GM12878 (cell line): ENCODE data around the gene PTPN18. TPM values are rescaled to one million over a fixed set of nuclear protein-coding genes. Genes with fewer than 3 reads are reported as not detected.

Experiments used
- ATAC-seq: fragments of 200-7000 bp; cut with Tn5 transposase; 3 replicates; pipeline ENCODE4 v1.9.1; 2020; ENCODE audit warnings: mild to moderate bottlenecking, moderate library complexity
- BruUV-seq: library from RNA; stranded (reverse); fragments of 400-500 nt; replicated peaks from 2 replicates; lab custom pipeline; 2021; lab: Mats Ljungman, UMichigan
- CTCF ChIA-PET: fragments of 300-600 bp; sonication (Branson Sonifier 250); formaldehyde crosslinking; extraction: SDS; loops from one replicate; lab custom pipeline; 2021; ENCODE audit warnings: inconsistent platforms; lab: Yijun Ruan, JAX
- POLR2A ChIA-PET: fragments of 350-600 bp; formaldehyde crosslinking; extraction: SDS; loops from one replicate; lab custom pipeline; 2021; ENCODE audit warnings: inconsistent platforms; lab: Charles Lee
- RAD21 ChIA-PET: fragments of 300-600 bp; sonication (Branson Sonifier 250); formaldehyde crosslinking; loops from one replicate; lab custom pipeline; 2023; ENCODE audit warnings: antibody characterized with exemption; ENCODE audit not compliant: unreplicated experiment; lab: Charles Lee
- SMC1A ChIA-PET: fragments of 300-600 bp; sonication (Branson Sonifier 250); formaldehyde crosslinking; loops from one replicate; lab custom pipeline; 2023; ENCODE audit not compliant: unreplicated experiment, uncharacterized antibody; lab: Charles Lee
- DNase-seq: peaks from one replicate; pipeline ENCODE4 v3.0.0-alpha.2; 2011; ENCODE audit warnings: low read depth, low spot score
- FAIRE-seq: peaks from 3 replicates; lab custom pipeline; 2011; peaks lifted over from hg19 to GRCh38; lab: Jason Lieb, UNC
- H2AFZ ChIP-seq: 2 replicates; pipeline ENCODE4 v1.6.0; 2011; ENCODE audit warnings: low read depth, low read length, control low read depth; ENCODE audit not compliant: control insufficient read depth
- H3K27ac ChIP-seq: 2 replicates; pipeline ENCODE4 v1.5.1; 2011; ENCODE audit warnings: control low read depth; ENCODE audit not compliant: control insufficient read depth, insufficient read depth
- H3K27me3 ChIP-seq, 2 experiments: replicated peaks in 1 of 2; 2 replicates each; pipeline versions ENCODE4 v1.6.0 to v1.6.1; 2011; ENCODE audit warnings: low read length in 1 of 2; ENCODE audit not compliant: control insufficient read depth in 2 of 2, insufficient read depth in 2 of 2
- H3K36me3 ChIP-seq, 2 experiments: 2 replicates each; pipeline ENCODE4 v1.5.1; 2011; ENCODE audit warnings: low read length in 1 of 2; ENCODE audit not compliant: control insufficient read depth in 2 of 2, insufficient read depth in 2 of 2
- H3K4me1 ChIP-seq: 2 replicates; pipeline ENCODE4 v1.6.1; 2011; ENCODE audit warnings: mild to moderate bottlenecking, low read length, moderate library complexity, mixed read lengths; ENCODE audit not compliant: control insufficient read depth, insufficient read depth
- H3K4me2 ChIP-seq: 2 replicates; pipeline ENCODE4 v1.6.0; 2011; ENCODE audit warnings: control low read depth; ENCODE audit not compliant: control insufficient read depth, insufficient read depth
- H3K4me3 ChIP-seq: fragments of 200-600 bp; sonication (generic); 2 replicates; pipeline ENCODE4 v1.5.1; 2016
- H3K79me2 ChIP-seq: 2 replicates; pipeline ENCODE4 v1.6.0; 2011; ENCODE audit warnings: low read length; ENCODE audit not compliant: control insufficient read depth, insufficient read depth
- H3K9ac ChIP-seq: 2 replicates; pipeline ENCODE4 v1.8.0; 2011; ENCODE audit warnings: low read length, control low read depth, mixed read lengths; ENCODE audit not compliant: control insufficient read depth, insufficient read depth
- H3K9me3 ChIP-seq: replicated peaks from 3 replicates; pipeline ENCODE4 v1.5.1; 2011; ENCODE audit warnings: mild to moderate bottlenecking, low read length; ENCODE audit not compliant: control insufficient read depth, insufficient read depth
- H4K20me1 ChIP-seq: 2 replicates; pipeline ENCODE4 v1.6.0; 2011; ENCODE audit not compliant: control insufficient read depth, insufficient read depth
- ATF2 ChIP-seq: IDR thresholded peaks from 2 replicates; pipeline ENCODE4 v1.6.1; 2012; ENCODE audit warnings: low read length, inconsistent platforms
- BRCA1 ChIP-seq: IDR thresholded peaks from 2 replicates; pipeline ENCODE4 v1.6.1; 2011; ENCODE audit warnings: low read depth, low read length, improper control_type of control experiment
- CREM ChIP-seq: IDR thresholded peaks from 2 replicates; pipeline ENCODE4 v1.6.1; 2014; ENCODE audit warnings: antibody characterized with exemption, low read depth
- IKZF2 ChIP-seq, 2 experiments: fragments of 450-650 bp; IDR thresholded peaks; 2 replicates each; pipeline ENCODE4 v1.6.1; 2017; ENCODE audit warnings: mild to moderate bottlenecking in 2 of 2, moderate library complexity in 2 of 2
- MAX ChIP-seq: IDR thresholded peaks from 2 replicates; pipeline ENCODE4 v1.6.1; 2012; ENCODE audit warnings: low read depth, low read length, improper control_type of control experiment
- MYB ChIP-seq: fragments of 150-350 bp; IDR thresholded peaks from 2 replicates; pipeline ENCODE4 v1.6.1; 2014; ENCODE audit warnings: mild to moderate bottlenecking, low read depth, low read length, borderline replicate concordance
- RB1 ChIP-seq: fragments of 450-650 bp; formaldehyde crosslinking; IDR thresholded peaks from 2 replicates; pipeline ENCODE4 v1.6.1; 2017; ENCODE audit warnings: mild to moderate bottlenecking, borderline replicate concordance
- STAT1 ChIP-seq: fragments of 450-650 bp; conservative IDR thresholded peaks from 2 replicates; pipeline ENCODE4 v1.6.1; 2014; ENCODE audit warnings: antibody characterized with exemption, mild to moderate bottlenecking
- WRNIP1 ChIP-seq: IDR thresholded peaks from 2 replicates; pipeline ENCODE4 v1.6.1; 2011; ENCODE audit warnings: low read depth, low read length, improper control_type of control experiment, borderline replicate concordance
- ZNF207 ChIP-seq: fragments of 450-650 bp; IDR thresholded peaks from 2 replicates; pipeline ENCODE4 v1.6.1; 2014; ENCODE audit warnings: antibody characterized with exemption, mild to moderate bottlenecking, borderline replicate concordance
- WGBS: methylation state at CpG from one replicate; pipeline ENCODE4 v1.1.6; 2016; ENCODE audit warnings: low lambda C conversion rate; ENCODE audit not compliant: insufficient replicate concordance, insufficient coverage; ENCODE audit errors: missing lambda C conversion rate; 5-methylcytosine and 5-hydroxymethylcytosine counted together
- in situ Hi-C: fragments of 300-500 bp; cut with MboI; formaldehyde crosslinking; loops from 9 replicates; pipeline ENCODE4 v1.14.3; 2018; ENCODE audit warnings: mixed read lengths
- intact Hi-C: fragments of 100-400 bp; cut with micrococcal nuclease; formaldehyde crosslinking; loops from one replicate; pipeline ENCODE4 v1.14.2; 2022; ENCODE audit not compliant: unreplicated experiment
- polyA plus RNA-seq, 11 experiments: library from polyadenylated mRNA; depleted of rRNA in 4 of 11; unstranded in 6 of 11; stranded (reverse) in 5 of 11; fragments of >200 nt; fragmentation: Nextera tagmentation in 4 of 11; fragmentation: Illumina TruSeq in 1 of 11; extraction: Ambion mirVana in 4 of 11; extraction: Trizol in 1 of 11; gene quantifications; 1 replicate in 1 of 11; 2 replicates in 10 of 11; pipeline versions ENCODE4 v1.2.1 to v1.2.3, GENCODE V29; 2011 to 2016; ENCODE audit warnings: inconsistent platforms in 2 of 11, missing spikeins in 2 of 11, low read depth in 1 of 11
- total RNA-seq, 4 experiments: library from RNA; depleted of rRNA in 3 of 4; stranded (reverse); fragments of >200 nt in 3 of 4; fragmentation: Illumina TruSeq in 1 of 4; extraction: Trizol in 1 of 4; gene quantifications; 2 replicates each; pipeline versions ENCODE4 v1.2.1 to v1.2.3, GENCODE V29; 2013 to 2021

Gene PTPN18
- total and polyA plus RNA-seq, 10 of the 15 experiments (the other 5 are each of a cell fraction or from before 2014, with no cell fraction given), result 14.8 to 89.9 (median 43.4) TPM

GRCh38 chr2:130316596-130316995 is 39.3 kb upstream of the PTPN18 start:
- no peak for ATAC-seq
- CTCF ChIA-PET, result interaction anchor here (1.6 to 1.7 kb wide), 3 partner anchors 10 to 16 kb away, joined by 3 to 5 read pairs (median 4); no protein-coding TSS in a partner anchor
- H3K36me3 ChIP-seq, result no peaks in the 10 kb centered on the region
- H3K4me1 ChIP-seq, result no peaks in the 10 kb centered on the region
- DNase-seq, result no peak
- no peaks in the 10 kb centered on the region for H3K9me3 ChIP-seq
- no peak overlapping the region for H3K9ac ChIP-seq
- H3K79me2 ChIP-seq, result no peaks in the 10 kb centered on the region
- TF ChIP-seq RB1 (no peak), MYB (no peak), CREM (no peak), MAX (no peak), WRNIP1 (no peak), IKZF2 (IDR thresholded peaks at IDR 0.05) (no peak), ZNF207 (no peak), BRCA1 (no peak), STAT1 (no peak), ATF2 (no peak)
- no peaks in the 10 kb centered on the region; a peak in 1 of 4 replicates for H3K27me3 ChIP-seq
- H4K20me1 ChIP-seq, result no peaks in the 10 kb centered on the region
- FAIRE-seq, result no peak
- no peak overlapping the region for H3K4me3 ChIP-seq
- SMC1A ChIA-PET, result no interaction called here
- intact Hi-C loops, result no loop called here
- in situ Hi-C loops, result no loop called here
- no peak overlapping the region for H3K4me2 ChIP-seq
- RAD21 ChIA-PET, result interaction anchor here (1.3 kb wide), 1 partner anchor 17 kb away, joined by 4 read pairs; no protein-coding TSS in a partner anchor
- WGBS, result 0% methylated on average over 1 of the region's 1 CpG
- H3K27ac ChIP-seq, result no peak overlapping the region
- BruUV-seq, result no TSS peak
- POLR2A ChIA-PET, result interaction anchor here (0.6 kb wide), 1 partner anchor 138 kb away, joined by 3 read pairs; no protein-coding TSS in a partner anchor
- H2AFZ ChIP-seq, result no peak overlapping the region
